Esophagus muscularis mucosa (tissue), 4 donors: Measurements from ENCODE around the gene RTF2. TPM values are rescaled to one million over a fixed set of nuclear protein-coding genes. Genes with fewer than 3 reads are reported as not detected.
"Not testable (repeated sequence)": the region's sequence is repeated elsewhere in the genome, so short reads cannot be mapped to it uniquely, and the experiment has no call there.

ENCODE experiments used
- DNase-seq: peaks from one replicate; pipeline ENCODE4 v3.0.0-alpha.2; 2017; ENCODE audit errors: extremely low spot score
- H3K27ac ChIP-seq, 4 donors: fragments of 200-600 bp; sonication (generic); replicated peaks in 1 of 4; 1 replicate in 3 of 4; 2 replicates in 1 of 4; pipeline ENCODE4 v1.5.1; 2016 to 2019; ENCODE audit warnings: mild to moderate bottlenecking in 1 of 4
- H3K27me3 ChIP-seq, 4 donors: fragments of 200-600 bp; sonication (generic); one replicate each; pipeline versions ENCODE4 v1.5.1 to v1.6.0; 2016 to 2019
- H3K36me3 ChIP-seq, 4 donors: fragments of 200-600 bp; sonication (generic); one replicate each; pipeline ENCODE4 v1.5.1; 2016 to 2019
- H3K4me1 ChIP-seq, 4 donors: fragments of 200-600 bp; sonication (generic); one replicate each; pipeline ENCODE4 v1.5.1; 2016 to 2019
- H3K4me3 ChIP-seq, 4 donors: fragments of 200-600 bp; sonication (generic); 1 replicate in 2 of 4; 2 replicates in 2 of 4; pipeline ENCODE4 v1.5.1; 2016 to 2019; ENCODE audit warnings: mild to moderate bottlenecking in 4 of 4, moderate library complexity in 1 of 4
- H3K9me3 ChIP-seq, 4 donors: fragments of 200-600 bp; sonication (generic); 1 replicate in 3 of 4; 2 replicates in 1 of 4; pipeline ENCODE4 v1.5.1; 2016 to 2019
- CTCF ChIP-seq, 3 experiments: fragments of 200-600 bp in 2 of 3; fragments of 450-650 bp in 1 of 3; sonication (generic) in 2 of 3; IDR thresholded peaks; one replicate each; pipeline ENCODE4 v1.5.1; 2017 to 2019; ENCODE audit warnings: antibody characterized with exemption in 3 of 3, mild to moderate bottlenecking in 2 of 3, moderate library complexity in 1 of 3
- EP300 ChIP-seq: sonication (generic); formaldehyde crosslinking; IDR thresholded peaks from one replicate; pipeline ENCODE4 v1.6.1; 2017; ENCODE audit warnings: antibody characterized with exemption
- POLR2A ChIP-seq: fragments of 450-650 bp; IDR thresholded peaks from one replicate; pipeline ENCODE4 v1.6.1; 2017; ENCODE audit warnings: antibody characterized with exemption, moderate library complexity, mild to moderate bottlenecking, low read depth
- POLR2AphosphoS5 ChIP-seq, 2 donors: sonication (generic); formaldehyde crosslinking; IDR thresholded peaks; one replicate each; pipeline ENCODE4 v1.6.1; 2017; ENCODE audit warnings: antibody characterized with exemption in 2 of 2
- WGBS: methylation state at CpG from one replicate; pipeline ENCODE4 v1.1.5; 2018; 5-methylcytosine and 5-hydroxymethylcytosine counted together
- intact Hi-C: fragments of 100-400 bp; cut with DNase I; formaldehyde crosslinking; loops from one replicate; pipeline ENCODE4 v1.15.1; 2023
- total RNA-seq, 4 donors: library from RNA; depleted of rRNA; stranded (reverse); fragments of >200 nt; gene quantifications; one replicate each; pipeline versions ENCODE4 v1.1.0 to v1.2.1, GENCODE V29; 2016

The RTF2 gene
- total RNA-seq, 4 donors from 2014 or later: 71.0 to 93.3 (median 78.5) TPM

GRCh38 chr20:56522311-56522710, 53.9 kb downstream of the RTF2 start:
- Histone ChIP-seq H3K9me3 (peaks cover 0 to 23% (median 15%) of the 10 kb centered on the region in 4 donors), H3K4me3 (no peak overlapping the region), H3K27me3 (no peaks in the 10 kb centered on the region), H3K4me1 (peaks cover 0 to 7% (median 5%) of the 10 kb centered on the region in 4 donors), H3K27ac (no peak overlapping the region), H3K36me3 (peaks cover 26 to 40% (median 37%) of the 10 kb centered on the region in 4 donors)
- no peak for DNase-seq
- 79% methylated on average over 6 of the region's 6 CpGs for WGBS
- TF ChIP-seq POLR2AphosphoS5 (IDR thresholded peaks at IDR 0.05) (no peak), POLR2A (no peak), EP300 (no peak)
- intact Hi-C loops: no loop called here

GRCh38 chr20:56524444-56524843, 56.0 kb downstream of the RTF2 start, which contains the start of gene FAM209A:
TSS of gene FAM209A (plus strand) at chr20:56524744. CDS start at chr20:56524809, 65 bp downstream.
- H3K9me3 ChIP-seq: peaks cover 0 to 23% (median 15%) of the 10 kb centered on the region in 4 donors
- H3K36me3 ChIP-seq: peaks cover 13 to 19% (median 17%) of the 10 kb centered on the region in 4 donors
- DNase-seq, H3K27ac ChIP-seq, H3K4me3 ChIP-seq, H3K4me1 ChIP-seq, H3K27me3 ChIP-seq, intact Hi-C loops: not testable (repeated sequence)
- 82% methylated on average over 7 of the region's 7 CpGs for WGBS

- no peak for DNase-seq
- intact Hi-C loops: no loop called here
- WGBS: 95% methylated on average over 7 of the region's 7 CpGs
Observed at GRCh38 chr20:56527521-56527920, 59.1 kb downstream of the RTF2 start.

GRCh38 chr20:56532946-56533345, 64.5 kb downstream of the RTF2 start, which contains the start of gene FAM209B:
TSS of gene FAM209B (plus strand) at chr20:56533246. CDS start at chr20:56533342, 96 bp downstream.
- H3K4me1 ChIP-seq, H3K27me3 ChIP-seq, H3K36me3 ChIP-seq, H3K27ac ChIP-seq, DNase-seq, H3K9me3 ChIP-seq, intact Hi-C loops, H3K4me3 ChIP-seq: not testable (repeated sequence)
- 89% methylated on average over 9 of the region's 9 CpGs for WGBS

More at GRCh38 chr20:56527521-56527920, 59.1 kb downstream of the RTF2 start:
- H3K4me1 ChIP-seq: no peaks in the 10 kb centered on the region
- H3K27ac ChIP-seq: no peak overlapping the region
- TF ChIP-seq POLR2AphosphoS5 (IDR thresholded peaks at IDR 0.05) (no peak), POLR2A (no peak), CTCF (IDR thresholded peaks at IDR 0.05) (no peak), EP300 (no peak)
- no peak overlapping the region for H3K4me3 ChIP-seq
- no peaks in the 10 kb centered on the region for H3K27me3 ChIP-seq
- H3K36me3 ChIP-seq: no peaks in the 10 kb centered on the region
- H3K9me3 ChIP-seq: no peaks in the 10 kb centered on the region

- no peak for TF ChIP-seq EP300
- no peak for TF ChIP-seq POLR2A
- TF ChIP-seq POLR2AphosphoS5 (IDR thresholded peaks at IDR 0.05): no peak
- no peak for TF ChIP-seq CTCF (IDR thresholded peaks at IDR 0.05)
- 81% methylated on average over 3 of the region's 3 CpGs for whole genome bisulfite sequencing
- no peaks in the 10 kb centered on the region for H3K27me3 ChIP-seq
- H3K9me3 ChIP-seq: no peaks in the 10 kb centered on the region
- H3K27ac ChIP-seq: no peak overlapping the region
- no peak overlapping the region for H3K4me3 ChIP-seq
- H3K36me3 ChIP-seq: no peaks in the 10 kb centered on the region
- peaks cover 0 to 3% (median 0%) of the 10 kb centered on the region in 4 donors for H3K4me1 ChIP-seq
- intact Hi-C loops: no loop called here
- DNase-seq: no peak
Observed at GRCh38 chr20:56537997-56538396, 69.6 kb downstream of the RTF2 start.

- 76% methylated on average over 6 of the region's 6 CpGs for WGBS
- DNase-seq: no peak
- no peak overlapping the region for H3K4me3 ChIP-seq
- TF ChIP-seq POLR2AphosphoS5 (IDR thresholded peaks at IDR 0.05) (no peak), CTCF (IDR thresholded peaks at IDR 0.05) (no peak), EP300 (no peak), POLR2A (no peak)
- intact Hi-C loops: no loop called here
- H3K27ac ChIP-seq: no peak overlapping the region
- no peaks in the 10 kb centered on the region for H3K36me3 ChIP-seq
- H3K4me1 ChIP-seq: peaks cover 0 to 3% (median 0%) of the 10 kb centered on the region in 4 donors
- H3K9me3 ChIP-seq: no peaks in the 10 kb centered on the region
- H3K27me3 ChIP-seq: no peaks in the 10 kb centered on the region
Observed at GRCh38 chr20:56540415-56540814, 72.0 kb downstream of the RTF2 start.
